HG03521 (cell line): ENCODE measurements around the gene EIF3CL.
"Not testable (repeated sequence)": the region's sequence is repeated elsewhere in the genome, so short reads cannot be mapped to it uniquely, and the experiment has no call there.

Experiments used
- ATAC-seq: cut with Tn5 transposase; IDR thresholded peaks from one replicate; pipeline ENCODE4 v1.9.1; 2021; ENCODE audit warnings: mild to moderate bottlenecking, moderate library complexity; ENCODE audit not compliant: unreplicated experiment

EIF3CL gene

GRCh38 chr16:28364268-28365173 lies 39.1 kb downstream of the EIF3CL start:
- peak; percentile 88 for ATAC-seq

GRCh38 chr16:28363408-28363807 lies 40.2 kb downstream of the EIF3CL start, which contains the start of gene NPIPB6:
Gene NPIPB6, minus strand, starts transcription at chr16:28363508. Its CDS starts 686 bp downstream, at chr16:28362822.
- ATAC-seq, result not testable (repeated sequence)

DNA sequence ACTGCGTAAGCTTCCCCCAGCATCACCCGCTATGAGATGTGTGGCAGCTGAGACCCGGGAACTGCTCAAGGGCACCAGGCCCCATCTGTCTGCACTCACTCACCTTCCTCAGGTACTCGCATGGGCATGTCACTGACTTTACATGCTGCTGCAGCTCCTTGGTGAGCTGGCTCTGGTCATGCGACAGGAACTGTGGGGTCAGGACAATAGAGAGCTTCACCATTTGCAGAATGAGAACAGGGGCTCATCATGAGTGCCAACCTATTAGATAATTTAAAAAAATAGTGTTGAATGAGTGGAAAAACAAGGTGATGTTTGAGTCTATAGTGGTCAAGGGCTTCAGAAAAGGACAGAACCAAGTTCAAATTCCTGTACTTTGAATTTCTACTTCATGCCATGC lies 41.0 kb downstream of the EIF3CL start:
- not testable (repeated sequence) for ATAC-seq

DNA sequence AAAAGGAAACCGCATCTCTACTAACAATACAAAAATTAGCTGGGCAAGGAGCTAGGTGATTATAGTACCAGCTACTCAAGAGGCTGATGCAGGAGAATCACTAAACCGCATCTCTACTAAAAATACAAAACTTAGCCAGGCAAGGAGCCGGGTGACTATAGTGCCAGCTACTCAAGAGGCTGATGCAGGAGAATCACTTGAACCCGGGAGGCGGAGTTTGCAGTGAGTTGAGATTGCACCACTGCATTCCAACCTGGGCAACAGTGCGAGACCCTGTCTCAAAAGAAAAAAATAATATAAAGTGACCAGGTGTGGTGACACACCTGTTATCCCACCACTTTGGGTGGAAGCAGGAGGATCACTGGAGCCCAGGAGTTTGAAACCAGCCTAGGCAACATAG lies 65.4 kb downstream of the EIF3CL start:
- not testable (repeated sequence) for ATAC-seq

DNA sequence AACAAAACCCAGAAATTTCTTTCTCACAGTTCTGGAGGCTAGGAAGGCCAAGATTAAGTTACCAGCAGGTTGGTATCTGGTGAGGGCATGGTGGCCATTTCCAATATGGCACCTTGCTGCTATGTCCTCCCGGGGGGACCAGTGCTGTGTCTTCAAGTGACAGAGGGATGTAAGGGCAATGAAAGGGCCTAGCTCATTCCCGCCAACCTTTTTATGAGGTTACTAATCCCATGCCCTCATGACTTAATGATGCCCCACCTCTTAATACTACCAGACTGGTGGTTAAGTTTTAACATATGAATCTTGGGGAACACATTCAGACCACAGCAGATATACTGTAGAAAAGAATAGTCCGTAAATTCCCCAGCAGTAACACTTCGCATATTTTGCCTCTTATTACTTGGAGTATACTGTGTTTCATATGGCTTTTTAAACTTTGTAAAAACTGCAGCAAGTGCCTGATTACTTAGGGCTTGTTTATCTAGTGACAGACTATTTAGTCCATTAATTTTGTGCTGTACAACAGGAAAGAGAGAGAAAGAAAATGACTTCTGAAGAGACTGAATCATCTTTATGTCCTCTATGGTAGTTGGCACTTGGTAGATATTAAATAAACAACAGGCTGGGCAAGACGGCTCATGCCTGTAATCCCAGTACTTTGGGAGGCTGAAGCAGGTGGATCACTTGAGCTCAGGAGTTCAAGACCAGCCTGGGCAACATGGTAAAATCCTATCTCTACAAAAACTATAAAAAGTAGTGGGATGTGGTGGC lies 66.5 kb downstream of the EIF3CL start:
- not testable (repeated sequence) for ATAC-seq

DNA sequence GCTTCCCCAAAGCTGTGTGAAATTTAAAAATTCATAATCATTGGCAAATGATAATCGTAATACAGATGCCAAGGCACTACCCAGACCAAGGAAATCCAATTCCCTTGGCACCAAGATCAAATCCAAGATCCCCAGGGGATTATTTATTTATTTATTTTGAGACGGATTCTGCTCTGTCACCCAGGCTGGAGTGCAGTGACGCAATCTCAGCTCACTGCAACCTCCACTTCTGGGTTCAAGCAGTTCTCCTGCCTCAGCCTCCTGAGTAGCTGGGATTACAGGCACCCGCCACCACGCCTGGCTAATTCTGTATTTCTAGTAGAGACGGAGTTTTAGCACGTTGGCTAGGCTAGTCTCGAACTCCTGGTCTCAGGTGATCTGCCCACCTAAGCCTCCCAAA lies 68.0 kb downstream of the EIF3CL start:
- ATAC-seq, result not testable (repeated sequence)

GRCh38 chr16:28332632-28333031 lies 71.0 kb downstream of the EIF3CL start:
- ATAC-seq, result not testable (repeated sequence)

DNA sequence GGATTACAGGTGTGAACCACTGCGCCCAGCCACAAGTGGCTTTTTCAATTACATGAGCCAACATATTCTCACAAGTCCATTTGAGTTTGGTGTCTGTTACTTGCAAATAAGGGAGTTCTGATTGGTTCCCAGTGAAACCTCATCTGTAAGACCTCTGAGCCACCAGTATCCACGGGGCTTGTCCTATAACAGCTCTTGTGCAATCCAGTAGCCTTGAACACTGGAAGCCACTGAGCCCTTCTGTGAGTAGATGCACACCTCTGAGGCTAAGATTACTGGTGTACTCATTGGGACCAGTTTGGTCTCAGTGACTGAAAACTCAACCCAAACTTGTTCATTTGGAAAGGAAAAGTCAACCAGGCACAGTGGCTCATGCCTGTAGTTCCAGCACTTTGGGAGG lies 72.7 kb downstream of the EIF3CL start:
- ATAC-seq, result not testable (repeated sequence)

DNA sequence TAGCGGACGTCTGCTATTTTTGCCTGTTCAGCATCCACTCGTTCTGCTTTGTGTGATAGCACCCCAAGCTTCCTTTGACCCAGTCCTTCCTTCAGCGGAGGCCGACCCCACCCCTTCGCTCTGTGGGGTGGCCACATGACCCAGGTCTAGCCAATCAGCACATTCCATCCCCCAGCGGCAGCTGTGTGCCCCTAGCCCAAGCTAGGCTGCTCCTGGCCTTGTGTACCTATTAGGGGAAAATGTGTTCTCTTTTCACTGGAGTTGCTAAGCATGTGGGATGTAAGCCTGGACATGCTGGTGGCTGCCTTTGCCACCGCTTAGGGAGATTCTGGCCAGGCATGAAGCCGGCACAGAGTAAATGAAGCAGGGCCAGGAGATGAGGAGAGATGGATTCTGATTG lies 73.4 kb downstream of the EIF3CL start:
- not testable (repeated sequence) for ATAC-seq
